ENCODE results near the gene LAMA2. TPM values are rescaled to one million over a fixed set of nuclear protein-coding genes. Genes with fewer than 3 reads are reported as not detected.

Gene LAMA2
- total and polyA plus RNA-seq, 2 donors (not counting 1 experiment from before 2014, with no cell fraction given) = 19.5 to 67.5 TPM

- Histone ChIP-seq H3K9ac (ENCODE audit: insufficient read depth, low read length) (no peak overlapping the region), H3K36me3 (ENCODE audit: control insufficient read depth, insufficient read depth, low read length) (no peaks in the 10 kb centered on the region), H3K27ac (ENCODE audit: insufficient read depth, low read length) (no peak overlapping the region), H3K4me2 (ENCODE audit: extremely low read depth, insufficient read depth, low read length) (no peak overlapping the region), H3K79me2 (ENCODE audit: control insufficient read depth, insufficient read depth, low read length) (no peaks in the 10 kb centered on the region), H3K27me3 (ENCODE audit: control insufficient read depth, insufficient read depth, low read length) (no peaks in the 10 kb centered on the region), H3K9me3 (ENCODE audit: control insufficient read depth, insufficient read depth, low read depth, low read length) (no peaks in the 10 kb centered on the region), H3K4me1 (ENCODE audit: control insufficient read depth, extremely low read depth, insufficient read depth, low read length) (no peaks in the 10 kb centered on the region), H2AFZ (ENCODE audit: low read length) (no peak overlapping the region), H3K4me3 (replicated peaks in 1 of 4; ENCODE audit: control extremely low read depth in 1 of 4, insufficient read depth in 1 of 4, low read depth in 3 of 4, low read length in 4 of 4) (no peak overlapping the region), H4K20me1 (ENCODE audit: control insufficient read depth, extremely low read depth, insufficient read depth, low read length) (no peaks in the 10 kb centered on the region)
- TF ChIP-seq, protein P1, sequence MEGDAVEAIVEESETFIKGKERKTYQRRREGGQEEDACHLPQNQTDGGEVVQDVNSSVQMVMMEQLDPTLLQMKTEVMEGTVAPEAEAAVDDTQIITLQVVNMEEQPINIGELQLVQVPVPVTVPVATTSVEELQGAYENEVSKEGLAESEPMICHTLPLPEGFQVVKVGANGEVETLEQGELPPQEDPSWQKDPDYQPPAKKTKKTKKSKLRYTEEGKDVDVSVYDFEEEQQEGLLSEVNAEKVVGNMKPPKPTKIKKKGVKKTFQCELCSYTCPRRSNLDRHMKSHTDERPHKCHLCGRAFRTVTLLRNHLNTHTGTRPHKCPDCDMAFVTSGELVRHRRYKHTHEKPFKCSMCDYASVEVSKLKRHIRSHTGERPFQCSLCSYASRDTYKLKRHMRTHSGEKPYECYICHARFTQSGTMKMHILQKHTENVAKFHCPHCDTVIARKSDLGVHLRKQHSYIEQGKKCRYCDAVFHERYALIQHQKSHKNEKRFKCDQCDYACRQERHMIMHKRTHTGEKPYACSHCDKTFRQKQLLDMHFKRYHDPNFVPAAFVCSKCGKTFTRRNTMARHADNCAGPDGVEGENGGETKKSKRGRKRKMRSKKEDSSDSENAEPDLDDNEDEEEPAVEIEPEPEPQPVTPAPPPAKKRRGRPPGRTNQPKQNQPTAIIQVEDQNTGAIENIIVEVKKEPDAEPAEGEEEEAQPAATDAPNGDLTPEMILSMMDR (conservative IDR thresholded peaks at IDR 0.05 in 1 of 2, IDR thresholded peaks at IDR 0.05 in 1 of 2; ENCODE audit: low read depth in 1 of 2, low read length in 2 of 2) = no peak
- no peak for TF ChIP-seq EZH2 (IDR thresholded peaks at IDR 0.05; ENCODE audit: low read length, missing control alignments)
- DNase-seq (ENCODE audit: low read depth in 2 of 2) = no peak
Observed at GRCh38 chr6:129098061-129098553, 215.2 kb downstream of the LAMA2 start.

DNA sequence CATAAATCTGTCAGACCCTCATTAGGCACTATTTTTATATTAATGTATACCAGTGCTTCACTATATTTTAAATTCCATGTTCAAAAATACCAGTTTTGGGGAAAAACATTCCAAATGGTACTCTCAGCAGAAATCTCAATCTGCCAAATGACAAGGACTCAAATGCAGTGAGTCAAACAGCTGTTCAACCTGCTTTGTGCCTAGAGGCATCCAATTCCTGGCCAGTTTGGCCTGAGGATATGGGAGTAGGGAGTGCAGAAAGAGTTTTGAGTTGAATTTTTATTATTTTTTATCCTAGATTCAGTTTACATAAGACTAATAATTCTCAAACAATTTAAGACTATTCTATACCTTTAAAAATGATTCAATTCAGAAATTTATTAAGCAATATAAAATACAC is 216.8 kb downstream of the LAMA2 start:
- no peak overlapping the region for H2AFZ ChIP-seq (ENCODE audit: low read length)
- no peak overlapping the region for H3K27ac ChIP-seq (ENCODE audit: insufficient read depth, low read length)
- H3K4me1 ChIP-seq (ENCODE audit: control insufficient read depth, extremely low read depth, insufficient read depth, low read length) = peaks cover 3% of the 10 kb centered on the region
- H3K4me3 ChIP-seq (replicated peaks in 1 of 4; ENCODE audit: control extremely low read depth in 1 of 4, insufficient read depth in 1 of 4, low read depth in 3 of 4, low read length in 4 of 4) = no peak overlapping the region
- H3K9ac ChIP-seq (ENCODE audit: insufficient read depth, low read length) = no peak overlapping the region
- H3K4me2 ChIP-seq (ENCODE audit: extremely low read depth, insufficient read depth, low read length) = no peak overlapping the region
- no peaks in the 10 kb centered on the region for H3K36me3 ChIP-seq (ENCODE audit: control insufficient read depth, insufficient read depth, low read length)
- no peaks in the 10 kb centered on the region for H3K79me2 ChIP-seq (ENCODE audit: control insufficient read depth, insufficient read depth, low read length)
- H3K27me3 ChIP-seq (ENCODE audit: control insufficient read depth, insufficient read depth, low read length) = no peaks in the 10 kb centered on the region
- H3K9me3 ChIP-seq (ENCODE audit: control insufficient read depth, insufficient read depth, low read depth, low read length) = no peaks in the 10 kb centered on the region
- TF ChIP-seq EZH2 (IDR thresholded peaks at IDR 0.05; ENCODE audit: low read length, missing control alignments) = no peak
- TF ChIP-seq, protein P1 (conservative IDR thresholded peaks at IDR 0.05 in 1 of 2, IDR thresholded peaks at IDR 0.05 in 1 of 2; ENCODE audit: low read depth in 1 of 2, low read length in 2 of 2) = no peak
- no peak for DNase-seq (ENCODE audit: low read depth in 2 of 2)
- no peaks in the 10 kb centered on the region for H4K20me1 ChIP-seq (ENCODE audit: control insufficient read depth, extremely low read depth, insufficient read depth, low read length)

DNA sequence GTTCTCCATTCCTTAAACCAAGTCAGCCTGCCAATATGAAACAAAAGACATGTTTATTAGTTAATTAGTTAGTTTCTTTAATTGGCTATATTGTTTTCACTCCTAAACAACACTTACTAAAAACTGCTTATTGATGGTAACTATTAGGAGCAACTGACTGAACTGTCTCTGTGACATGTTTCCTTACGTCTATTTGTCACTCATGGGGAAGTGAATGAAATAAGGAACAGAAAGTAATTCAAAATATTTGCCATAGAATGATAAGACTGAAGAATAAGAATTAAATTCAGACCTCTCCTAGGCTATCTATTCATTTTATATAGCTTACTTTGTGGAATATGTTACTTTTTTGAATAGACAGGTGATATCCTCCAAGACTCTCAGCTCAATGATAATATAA is 217.2 kb downstream of the LAMA2 start:
- TF ChIP-seq EZH2 (IDR thresholded peaks at IDR 0.05; ENCODE audit: low read length, missing control alignments) = no peak
- TF ChIP-seq, protein P1 (conservative IDR thresholded peaks at IDR 0.05 in 1 of 2, IDR thresholded peaks at IDR 0.05 in 1 of 2; ENCODE audit: low read depth in 1 of 2, low read length in 2 of 2) = no peak
- Histone ChIP-seq H3K9me3 (ENCODE audit: control insufficient read depth, insufficient read depth, low read depth, low read length) (no peaks in the 10 kb centered on the region), H2AFZ (ENCODE audit: low read length) (no peak overlapping the region), H3K79me2 (ENCODE audit: control insufficient read depth, insufficient read depth, low read length) (no peaks in the 10 kb centered on the region), H3K4me3 (replicated peaks in 1 of 4; ENCODE audit: control extremely low read depth in 1 of 4, insufficient read depth in 1 of 4, low read depth in 3 of 4, low read length in 4 of 4) (no peak overlapping the region), H3K4me1 (ENCODE audit: control insufficient read depth, extremely low read depth, insufficient read depth, low read length) (peaks cover 4% of the 10 kb centered on the region), H4K20me1 (ENCODE audit: control insufficient read depth, extremely low read depth, insufficient read depth, low read length) (no peaks in the 10 kb centered on the region), H3K27me3 (ENCODE audit: control insufficient read depth, insufficient read depth, low read length) (no peaks in the 10 kb centered on the region), H3K36me3 (ENCODE audit: control insufficient read depth, insufficient read depth, low read length) (no peaks in the 10 kb centered on the region), H3K9ac (ENCODE audit: insufficient read depth, low read length) (no peak overlapping the region), H3K27ac (ENCODE audit: insufficient read depth, low read length) (no peak overlapping the region), H3K4me2 (ENCODE audit: extremely low read depth, insufficient read depth, low read length) (no peak overlapping the region)
- DNase-seq (ENCODE audit: low read depth in 2 of 2) = no peak

All from fibroblast of lung (primary cell).